Naive thymus-derived CD8-positive, alpha-beta T cell (primary cell): ENCODE data around the gene MFGE8. TPM values are rescaled to one million over a fixed set of nuclear protein-coding genes. Genes with fewer than 3 reads are reported as not detected.

ENCODE experiments used
- ATAC-seq, 2 donors: fragments of 150-1000 bp; cut with Tn5 transposase in 1 of 2; sonication (Bioruptor Pico), chemical (Tn5 transposase) in 1 of 2; 1 replicate in 1 of 2; 2 replicates in 1 of 2; pipeline ENCODE4 v1.10.0; 2021; ENCODE audit warnings: mild to moderate bottlenecking in 2 of 2, moderate library complexity in 2 of 2
- POLR2A ChIA-PET: fragments of 350-600 bp; sonication (Branson Sonifier 250); formaldehyde crosslinking; loops from one replicate; lab custom pipeline; 2021; ENCODE audit warnings: antibody characterized with exemption; lab: Charles Lee
- DNase-seq, 10 donors: peaks; one replicate each; pipeline versions ENCODE4 v3.0.0 to v3.0.0-alpha.2; 2020 to 2022
- H3K27ac Mint-ChIP-seq, 10 donors: one replicate each; pipeline ENCODE4 v1.8.0; 2020 to 2022; ENCODE audit warnings: mild to moderate bottlenecking in 10 of 10, mixed read lengths in 10 of 10, moderate library complexity in 4 of 10, inconsistent platforms in 1 of 10
- H3K27me3 Mint-ChIP-seq, 5 donors: one replicate each; pipeline ENCODE4 v1.8.0; 2021 to 2022; ENCODE audit warnings: mixed read lengths in 5 of 5
- H3K36me3 Mint-ChIP-seq, 3 donors: one replicate each; pipeline ENCODE4 v1.8.0; 2020 to 2022; ENCODE audit warnings: mixed read lengths in 3 of 3, mild to moderate bottlenecking in 2 of 3, inconsistent platforms in 1 of 3
- H3K4me1 Mint-ChIP-seq, 4 donors: one replicate each; pipeline ENCODE4 v1.8.0; 2021 to 2022; ENCODE audit warnings: mixed read lengths in 4 of 4
- H3K4me3 Mint-ChIP-seq, 10 donors: one replicate each; pipeline ENCODE4 v1.8.0; 2020 to 2022; ENCODE audit warnings: mild to moderate bottlenecking in 10 of 10, mixed read lengths in 10 of 10, moderate library complexity in 6 of 10, inconsistent platforms in 1 of 10
- H3K9me3 Mint-ChIP-seq, 9 donors: one replicate each; pipeline ENCODE4 v1.8.0; 2020 to 2022; ENCODE audit warnings: mixed read lengths in 9 of 9, mild to moderate bottlenecking in 3 of 9, inconsistent platforms in 1 of 9, moderate library complexity in 1 of 9
- polyA plus RNA-seq, 3 donors: library from polyadenylated mRNA; unstranded; fragments of 300-500 nt; fragmentation: Illumina TruSeq; gene quantifications; one replicate each; pipeline ENCODE4 v1.2.3, GENCODE V29; 2021
- total RNA-seq, 8 experiments: library from RNA in 2 of 8; stranded (reverse) in 2 of 8; gene quantifications; one replicate each; pipeline ENCODE4 v1.2.3 and lab custom pipeline; 2021 to 2026

MFGE8 gene
- total and polyA plus RNA-seq, 5 experiments from 2014 or later = 3.4 to 235 (median 11.2) TPM

- peaks cover 3 to 75% (median 36%) of the 10 kb centered on the region in 3 donors for H3K36me3 Mint-ChIP-seq
- H3K27me3 Mint-ChIP-seq = no peaks in the 10 kb centered on the region
- peak overlapping the region in 1 of 10 donors; percentile 52 for H3K27ac Mint-ChIP-seq
- H3K4me3 Mint-ChIP-seq = no peak overlapping the region
- POLR2A ChIA-PET = interaction anchor here (0.6 to 1.3 kb wide), 2 partner anchors 24 to 179 kb away, joined by 3 read pairs; no protein-coding TSS in a partner anchor
- H3K9me3 Mint-ChIP-seq = no peaks in the 10 kb centered on the region
- peak in 5 of 10 donors; percentile 7 to 30 (median 24) for DNase-seq
- H3K4me1 Mint-ChIP-seq = peaks cover 0 to 18% (median 5%) of the 10 kb centered on the region in 4 donors
- peak; percentile 55 to 68 for ATAC-seq
Measured at GRCh38 chr15:88878720-88879184, 34.4 kb downstream of the MFGE8 start.

- POLR2A ChIA-PET = no interaction called here
- ATAC-seq (no peak), DNase-seq (no peak)
- H3K27ac Mint-ChIP-seq = no peak overlapping the region
- no peak overlapping the region for H3K4me3 Mint-ChIP-seq
- peaks cover 3 to 70% (median 31%) of the 10 kb centered on the region in 3 donors for H3K36me3 Mint-ChIP-seq
- H3K27me3 Mint-ChIP-seq = no peaks in the 10 kb centered on the region
- H3K9me3 Mint-ChIP-seq = no peaks in the 10 kb centered on the region
- peaks cover 0 to 14% (median 5%) of the 10 kb centered on the region in 4 donors for H3K4me1 Mint-ChIP-seq
Measured at GRCh38 chr15:88877906-88878305, 35.3 kb downstream of the MFGE8 start.

- H3K4me3 Mint-ChIP-seq = no peak overlapping the region
- ATAC-seq (no peak), DNase-seq (no peak)
- peaks cover 0 to 14% (median 5%) of the 10 kb centered on the region in 4 donors for H3K4me1 Mint-ChIP-seq
- H3K36me3 Mint-ChIP-seq = peaks cover 3 to 66% (median 31%) of the 10 kb centered on the region in 3 donors
- POLR2A ChIA-PET = no interaction called here
- no peaks in the 10 kb centered on the region for H3K27me3 Mint-ChIP-seq
- peak overlapping the region in 1 of 10 donors; percentile 85 for H3K27ac Mint-ChIP-seq
- H3K9me3 Mint-ChIP-seq = no peaks in the 10 kb centered on the region
Measured at GRCh38 chr15:88877415-88877814, 35.8 kb downstream of the MFGE8 start.

GRCh38 chr15:88876573-88876972 is 36.6 kb downstream of the MFGE8 start:
- no peak for DNase-seq
- POLR2A ChIA-PET = no interaction called here
- Mint-ChIP-seq H3K9me3 (no peaks in the 10 kb centered on the region), H3K4me3 (no peak overlapping the region), H3K4me1 (peaks cover 0 to 11% (median 4%) of the 10 kb centered on the region in 4 donors), H3K27me3 (no peaks in the 10 kb centered on the region), H3K36me3 (peaks cover 3 to 58% (median 28%) of the 10 kb centered on the region in 3 donors), H3K27ac (peak overlapping the region in 2 of 10 donors; percentile 78 to 85)
- no peak for ATAC-seq

- no peaks in the 10 kb centered on the region for H3K9me3 Mint-ChIP-seq
- ATAC-seq = no peak
- peaks cover 0 to 7% (median 2%) of the 10 kb centered on the region in 4 donors for H3K4me1 Mint-ChIP-seq
- H3K27me3 Mint-ChIP-seq = no peaks in the 10 kb centered on the region
- POLR2A ChIA-PET = no interaction called here
- no peak for DNase-seq
- peaks cover 3 to 40% (median 23%) of the 10 kb centered on the region in 3 donors for H3K36me3 Mint-ChIP-seq
- H3K27ac Mint-ChIP-seq = peak overlapping the region in 1 of 10 donors; percentile 86
- H3K4me3 Mint-ChIP-seq = no peak overlapping the region
Measured at GRCh38 chr15:88874684-88875083, 38.5 kb downstream of the MFGE8 start.

GRCh38 chr15:88874275-88874674 is 38.9 kb downstream of the MFGE8 start:
- POLR2A ChIA-PET = no interaction called here
- H3K9me3 Mint-ChIP-seq = no peaks in the 10 kb centered on the region
- H3K4me1 Mint-ChIP-seq = peaks cover 0 to 7% (median 2%) of the 10 kb centered on the region in 4 donors
- H3K27me3 Mint-ChIP-seq = no peaks in the 10 kb centered on the region
- H3K36me3 Mint-ChIP-seq = peaks cover 3 to 36% (median 23%) of the 10 kb centered on the region in 3 donors
- DNase-seq (no peak), ATAC-seq (no peak)
- no peak overlapping the region for H3K4me3 Mint-ChIP-seq
- no peak overlapping the region for H3K27ac Mint-ChIP-seq

- Mint-ChIP-seq H3K4me1 (peaks cover 0 to 7% (median 2%) of the 10 kb centered on the region in 4 donors), H3K27me3 (no peaks in the 10 kb centered on the region), H3K9me3 (no peaks in the 10 kb centered on the region), H3K36me3 (peaks cover 3 to 35% (median 23%) of the 10 kb centered on the region in 3 donors), H3K27ac (peak overlapping the region in 1 of 10 donors; percentile 43), H3K4me3 (no peak overlapping the region)
- no peak for ATAC-seq
- no peak for DNase-seq
- POLR2A ChIA-PET = no interaction called here
Measured at GRCh38 chr15:88873786-88874185, 39.4 kb downstream of the MFGE8 start.

GRCh38 chr15:88872706-88873105 is 40.5 kb downstream of the MFGE8 start:
- ATAC-seq (no peak), DNase-seq (no peak)
- H3K4me3 Mint-ChIP-seq = no peak overlapping the region
- H3K4me1 Mint-ChIP-seq = peaks cover 0 to 7% (median 2%) of the 10 kb centered on the region in 4 donors
- no peaks in the 10 kb centered on the region for H3K9me3 Mint-ChIP-seq
- POLR2A ChIA-PET = no interaction called here
- H3K36me3 Mint-ChIP-seq = peaks cover 3 to 27% (median 20%) of the 10 kb centered on the region in 3 donors
- no peaks in the 10 kb centered on the region for H3K27me3 Mint-ChIP-seq
- peak overlapping the region in 1 of 10 donors; percentile 85 for H3K27ac Mint-ChIP-seq

GRCh38 chr15:88872106-88872505 is 41.1 kb downstream of the MFGE8 start:
- ATAC-seq = no peak
- H3K36me3 Mint-ChIP-seq = peaks cover 3 to 24% (median 20%) of the 10 kb centered on the region in 3 donors
- peak overlapping the region in 1 of 10 donors; percentile 85 for H3K27ac Mint-ChIP-seq
- H3K4me1 Mint-ChIP-seq = peaks cover 0 to 7% (median 2%) of the 10 kb centered on the region in 4 donors
- no peak overlapping the region for H3K4me3 Mint-ChIP-seq
- no peak for DNase-seq
- H3K9me3 Mint-ChIP-seq = no peaks in the 10 kb centered on the region
- POLR2A ChIA-PET = no interaction called here
- no peaks in the 10 kb centered on the region for H3K27me3 Mint-ChIP-seq

GRCh38 chr15:88871313-88871712 is 41.9 kb downstream of the MFGE8 start:
- peaks cover 3 to 17% (median 13%) of the 10 kb centered on the region in 3 donors for H3K36me3 Mint-ChIP-seq
- H3K4me3 Mint-ChIP-seq = no peak overlapping the region
- H3K27ac Mint-ChIP-seq = peak overlapping the region in 2 of 10 donors; percentile 43 to 76
- H3K9me3 Mint-ChIP-seq = no peaks in the 10 kb centered on the region
- no peak for DNase-seq
- peaks cover 0 to 5% (median 2%) of the 10 kb centered on the region in 4 donors for H3K4me1 Mint-ChIP-seq
- POLR2A ChIA-PET = no interaction called here
- no peaks in the 10 kb centered on the region for H3K27me3 Mint-ChIP-seq
- no peak for ATAC-seq

GRCh38 chr15:88866295-88866881 is 46.8 kb downstream of the MFGE8 start:
- POLR2A ChIA-PET = interaction anchor here (0.5 kb wide), 1 partner anchor 255 kb away, joined by 3 read pairs; no protein-coding TSS in a partner anchor
- H3K27ac Mint-ChIP-seq = no peak overlapping the region
- DNase-seq = no peak
- no peaks in the 10 kb centered on the region for H3K27me3 Mint-ChIP-seq
- no peaks in the 10 kb centered on the region for H3K36me3 Mint-ChIP-seq
- H3K4me1 Mint-ChIP-seq = peaks cover 0 to 6% (median 1%) of the 10 kb centered on the region in 4 donors
- H3K9me3 Mint-ChIP-seq = no peaks in the 10 kb centered on the region
- no peak overlapping the region for H3K4me3 Mint-ChIP-seq
- ATAC-seq = no peak

- ATAC-seq (no peak), DNase-seq (no peak)
- POLR2A ChIA-PET = interaction anchor here (0.5 kb wide), 1 partner anchor 254 kb away, joined by 3 read pairs; no protein-coding TSS in a partner anchor
- Mint-ChIP-seq H3K27me3 (no peaks in the 10 kb centered on the region), H3K4me3 (no peak overlapping the region), H3K27ac (peak overlapping the region in 2 of 10 donors; percentile 2 to 37), H3K36me3 (peaks cover 0 to under 1% (median 0%) of the 10 kb centered on the region in 3 donors), H3K9me3 (no peaks in the 10 kb centered on the region), H3K4me1 (peaks cover 0 to 6% (median 1%) of the 10 kb centered on the region in 4 donors)
Measured at GRCh38 chr15:88865498-88866099, 47.6 kb downstream of the MFGE8 start.
